Measurements from ENCODE around the gene CRYBA4. TPM values are rescaled to one million over a fixed set of nuclear protein-coding genes. Genes with fewer than 3 reads are reported as not detected.

Gene CRYBA4
- total RNA-seq, 1 experiment from 2014 or later, result not detected

DNA sequence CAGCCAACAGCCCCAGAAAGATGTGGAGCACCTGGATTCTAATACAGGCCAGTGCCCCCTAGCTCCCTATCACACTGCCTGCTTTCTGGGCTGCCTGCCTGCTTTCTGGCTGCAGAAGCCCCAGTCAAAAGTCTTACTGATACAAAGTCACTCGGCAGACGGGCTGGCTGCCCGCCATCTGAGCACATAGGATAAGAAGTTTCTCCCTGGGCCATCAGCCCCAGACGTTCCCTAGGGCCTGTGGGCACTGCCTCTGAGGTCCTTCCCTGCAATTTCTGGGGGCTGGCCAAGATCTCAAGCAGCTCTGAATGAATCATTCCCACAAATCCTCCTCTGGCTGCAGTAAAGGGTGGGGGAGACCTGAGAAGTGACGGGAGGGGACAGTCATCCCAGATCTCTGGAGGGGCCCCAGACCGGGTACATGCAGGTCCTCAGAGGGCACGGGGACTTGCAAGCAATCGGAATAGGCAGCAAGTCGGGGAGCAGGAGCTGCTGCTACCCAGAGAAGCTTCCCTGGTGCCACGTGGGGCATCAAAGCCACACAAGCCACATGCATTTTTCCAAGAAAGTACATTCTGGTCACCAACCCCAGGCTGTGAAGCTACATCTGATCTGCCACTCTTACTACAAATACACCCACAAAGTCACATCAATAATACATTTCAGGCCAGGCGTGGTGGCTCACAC is 36.5 kb upstream of the CRYBA4 start:
- Histone ChIP-seq H3K4me1 (ENCODE audit: control insufficient read depth, insufficient read depth, low read length) (no peaks in the 10 kb centered on the region; the same call in 1 of the 2 replicates), H3K27ac (ENCODE audit: low read length) (no peak overlapping the region), H3K27me3 (ENCODE audit: control insufficient read depth, insufficient read depth, low read length) (no peaks in the 10 kb centered on the region), H3K4me3 (ENCODE audit: low read depth in 2 of 2, low read length in 2 of 2) (no peak overlapping the region), H3K9me3 (ENCODE audit: control insufficient read depth, insufficient read depth, low read depth, low read length) (no peaks in the 10 kb centered on the region), H3K36me3 (ENCODE audit: control insufficient read depth, insufficient read depth, low read length) (no peaks in the 10 kb centered on the region; the same call in 1 of the 2 replicates)
- intact Hi-C loops (cut with micrococcal nuclease; ENCODE audit: unreplicated experiment), result no loop called here
- TF ChIP-seq, protein P1, sequence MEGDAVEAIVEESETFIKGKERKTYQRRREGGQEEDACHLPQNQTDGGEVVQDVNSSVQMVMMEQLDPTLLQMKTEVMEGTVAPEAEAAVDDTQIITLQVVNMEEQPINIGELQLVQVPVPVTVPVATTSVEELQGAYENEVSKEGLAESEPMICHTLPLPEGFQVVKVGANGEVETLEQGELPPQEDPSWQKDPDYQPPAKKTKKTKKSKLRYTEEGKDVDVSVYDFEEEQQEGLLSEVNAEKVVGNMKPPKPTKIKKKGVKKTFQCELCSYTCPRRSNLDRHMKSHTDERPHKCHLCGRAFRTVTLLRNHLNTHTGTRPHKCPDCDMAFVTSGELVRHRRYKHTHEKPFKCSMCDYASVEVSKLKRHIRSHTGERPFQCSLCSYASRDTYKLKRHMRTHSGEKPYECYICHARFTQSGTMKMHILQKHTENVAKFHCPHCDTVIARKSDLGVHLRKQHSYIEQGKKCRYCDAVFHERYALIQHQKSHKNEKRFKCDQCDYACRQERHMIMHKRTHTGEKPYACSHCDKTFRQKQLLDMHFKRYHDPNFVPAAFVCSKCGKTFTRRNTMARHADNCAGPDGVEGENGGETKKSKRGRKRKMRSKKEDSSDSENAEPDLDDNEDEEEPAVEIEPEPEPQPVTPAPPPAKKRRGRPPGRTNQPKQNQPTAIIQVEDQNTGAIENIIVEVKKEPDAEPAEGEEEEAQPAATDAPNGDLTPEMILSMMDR (IDR thresholded peaks at IDR 0.05), result no peak
- no peak for TF ChIP-seq TCF7L2 (IDR thresholded peaks at IDR 0.05; ENCODE audit: low read depth, low read length)
- TF ChIP-seq SIN3A (IDR thresholded peaks at IDR 0.05; ENCODE audit: borderline replicate concordance, insufficient read depth, low read depth, low read length), result no peak
- TF ChIP-seq, protein P2, sequence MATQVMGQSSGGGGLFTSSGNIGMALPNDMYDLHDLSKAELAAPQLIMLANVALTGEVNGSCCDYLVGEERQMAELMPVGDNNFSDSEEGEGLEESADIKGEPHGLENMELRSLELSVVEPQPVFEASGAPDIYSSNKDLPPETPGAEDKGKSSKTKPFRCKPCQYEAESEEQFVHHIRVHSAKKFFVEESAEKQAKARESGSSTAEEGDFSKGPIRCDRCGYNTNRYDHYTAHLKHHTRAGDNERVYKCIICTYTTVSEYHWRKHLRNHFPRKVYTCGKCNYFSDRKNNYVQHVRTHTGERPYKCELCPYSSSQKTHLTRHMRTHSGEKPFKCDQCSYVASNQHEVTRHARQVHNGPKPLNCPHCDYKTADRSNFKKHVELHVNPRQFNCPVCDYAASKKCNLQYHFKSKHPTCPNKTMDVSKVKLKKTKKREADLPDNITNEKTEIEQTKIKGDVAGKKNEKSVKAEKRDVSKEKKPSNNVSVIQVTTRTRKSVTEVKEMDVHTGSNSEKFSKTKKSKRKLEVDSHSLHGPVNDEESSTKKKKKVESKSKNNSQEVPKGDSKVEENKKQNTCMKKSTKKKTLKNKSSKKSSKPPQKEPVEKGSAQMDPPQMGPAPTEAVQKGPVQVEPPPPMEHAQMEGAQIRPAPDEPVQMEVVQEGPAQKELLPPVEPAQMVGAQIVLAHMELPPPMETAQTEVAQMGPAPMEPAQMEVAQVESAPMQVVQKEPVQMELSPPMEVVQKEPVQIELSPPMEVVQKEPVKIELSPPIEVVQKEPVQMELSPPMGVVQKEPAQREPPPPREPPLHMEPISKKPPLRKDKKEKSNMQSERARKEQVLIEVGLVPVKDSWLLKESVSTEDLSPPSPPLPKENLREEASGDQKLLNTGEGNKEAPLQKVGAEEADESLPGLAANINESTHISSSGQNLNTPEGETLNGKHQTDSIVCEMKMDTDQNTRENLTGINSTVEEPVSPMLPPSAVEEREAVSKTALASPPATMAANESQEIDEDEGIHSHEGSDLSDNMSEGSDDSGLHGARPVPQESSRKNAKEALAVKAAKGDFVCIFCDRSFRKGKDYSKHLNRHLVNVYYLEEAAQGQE (IDR thresholded peaks at IDR 0.05; ENCODE audit: insufficient read depth in 1 of 2, low read depth in 2 of 2, low read length in 1 of 2), result no peak
- no peak for TF ChIP-seq POLR2AphosphoS5 (IDR thresholded peaks at IDR 0.05; ENCODE audit: low read depth, low read length)
- in situ Hi-C loops (cut with HindIII; ENCODE audit: low pct_unique_long_range_greater_than_20kb, low sequenced_read_pairs), result no loop called here
- ATAC-seq (no peak), DNase-seq (ENCODE audit: low read depth, low spot score) (no peak)
- BruUV-seq (replicated peaks), result no TSS peak
- ChIA-PET CTCF (no interaction called here), POLR2A (no interaction called here)

DNA sequence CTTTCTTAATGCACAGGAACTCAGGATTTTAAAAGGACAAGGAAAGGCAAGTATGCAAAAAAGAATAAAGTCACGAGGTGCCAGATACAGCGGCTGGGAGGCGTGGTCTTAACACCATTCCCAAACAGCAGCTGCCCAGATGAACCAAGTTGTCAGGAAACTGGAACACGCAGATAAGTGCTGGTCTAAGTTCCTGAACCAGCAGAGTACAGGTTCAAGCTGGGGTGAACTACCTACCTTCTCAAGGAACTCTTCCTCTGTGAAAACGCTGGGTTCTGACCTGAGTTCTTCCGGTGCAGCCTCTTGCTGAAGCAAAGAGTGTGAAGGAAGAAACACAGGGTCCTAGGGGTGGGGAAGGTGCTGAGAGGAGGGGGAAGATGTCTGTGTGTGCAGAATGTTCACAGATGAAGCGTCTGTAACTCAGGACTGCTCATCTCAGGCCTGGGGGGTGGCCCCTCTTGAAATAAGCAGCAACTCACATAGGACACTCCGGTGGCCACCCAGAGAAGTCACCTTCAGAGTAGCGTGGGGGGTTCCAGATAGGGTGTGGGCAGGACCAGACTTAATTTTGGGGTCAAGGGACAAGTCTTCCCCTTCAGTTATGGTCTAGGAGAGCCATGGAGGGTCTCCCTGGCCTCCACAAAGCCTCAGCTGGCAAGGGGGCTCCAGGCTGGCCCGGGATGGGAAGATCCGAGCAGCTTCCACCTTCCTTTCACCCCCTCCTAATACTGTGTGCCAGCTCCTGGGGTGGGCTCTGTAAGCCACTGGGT is 35.0 kb upstream of the CRYBA4 start:
- in situ Hi-C loops (cut with HindIII; ENCODE audit: low pct_unique_long_range_greater_than_20kb, low sequenced_read_pairs), result no loop called here
- Histone ChIP-seq H3K4me3 (ENCODE audit: low read depth in 2 of 2, low read length in 2 of 2) (no peak overlapping the region), H3K9me3 (ENCODE audit: control insufficient read depth, insufficient read depth, low read depth, low read length) (no peaks in the 10 kb centered on the region), H3K27me3 (ENCODE audit: control insufficient read depth, insufficient read depth, low read length) (no peaks in the 10 kb centered on the region), H3K4me1 (ENCODE audit: control insufficient read depth, insufficient read depth, low read length) (no peaks in the 10 kb centered on the region; the same call in 1 of the 2 replicates), H3K27ac (ENCODE audit: low read length) (no peak overlapping the region), H3K36me3 (ENCODE audit: control insufficient read depth, insufficient read depth, low read length) (no peaks in the 10 kb centered on the region; the same call in 1 of the 2 replicates)
- ChIA-PET POLR2A (no interaction called here), CTCF (no interaction called here)
- TF ChIP-seq POLR2AphosphoS5 (IDR thresholded peaks at IDR 0.05; ENCODE audit: low read depth, low read length), result no peak
- no peak for TF ChIP-seq TCF7L2 (IDR thresholded peaks at IDR 0.05; ENCODE audit: low read depth, low read length)
- TF ChIP-seq, protein P2 (IDR thresholded peaks at IDR 0.05; ENCODE audit: insufficient read depth in 1 of 2, low read depth in 2 of 2, low read length in 1 of 2), result no peak
- TF ChIP-seq SIN3A (IDR thresholded peaks at IDR 0.05; ENCODE audit: borderline replicate concordance, insufficient read depth, low read depth, low read length), result no peak
- TF ChIP-seq, protein P1 (IDR thresholded peaks at IDR 0.05), result no peak
- ATAC-seq, result no peak
- BruUV-seq (replicated peaks), result no TSS peak
- DNase-seq (ENCODE audit: low read depth, low spot score), result no peak
- intact Hi-C loops (cut with micrococcal nuclease; ENCODE audit: unreplicated experiment), result no loop called here
